H9 (cell line): Measurements from ENCODE around the gene TRIO. TPM values are rescaled to one million over a fixed set of nuclear protein-coding genes. Genes with fewer than 3 reads are reported as not detected.
A peak's percentile ranks its signal among the peaks of the same experiment; 100 is the strongest.

Experiments
- DNase-seq: peaks from one replicate; pipeline ENCODE4 v3.0.0-alpha.2; 2017
- H2AFZ ChIP-seq: one replicate; pipeline ENCODE4 v1.6.1; 2013; ENCODE audit warnings: mild to moderate bottlenecking, low read length, control low read depth, moderate library complexity
- H2AK5ac ChIP-seq: 2 replicates; pipeline ENCODE4 v1.6.1; 2013; ENCODE audit warnings: low read length, control low read depth, mixed read lengths; ENCODE audit not compliant: insufficient read length
- H2BK120ac ChIP-seq: one replicate; pipeline ENCODE4 v1.6.1; 2013; ENCODE audit warnings: low read depth, mild to moderate bottlenecking, low read length, control low read depth, inconsistent platforms; ENCODE audit not compliant: poor library complexity, severe bottlenecking
- H2BK12ac ChIP-seq: 2 replicates; pipeline ENCODE4 v1.6.1; 2013; ENCODE audit warnings: low read length, control low read depth, mixed read lengths, low read depth; ENCODE audit not compliant: insufficient read length
- H2BK15ac ChIP-seq: 2 replicates; pipeline ENCODE4 v1.6.1; 2013; ENCODE audit warnings: low read depth, low read length, control low read depth
- H2BK20ac ChIP-seq: one replicate; pipeline ENCODE4 v1.6.1; 2013; ENCODE audit warnings: low read depth, mild to moderate bottlenecking, low read length, control low read depth, inconsistent platforms; ENCODE audit not compliant: poor library complexity, severe bottlenecking
- H2BK5ac ChIP-seq: 2 replicates; pipeline ENCODE4 v1.6.1; 2013; ENCODE audit warnings: low read length, control low read depth, mixed read lengths; ENCODE audit not compliant: insufficient read length
- H3K14ac ChIP-seq: 2 replicates; pipeline ENCODE4 v1.6.1; 2013; ENCODE audit warnings: low read length, control low read depth; ENCODE audit not compliant: insufficient read depth
- H3K18ac ChIP-seq: 2 replicates; pipeline ENCODE4 v1.6.1; 2013; ENCODE audit warnings: low read depth, mild to moderate bottlenecking, mixed read lengths, low read length, control low read depth; ENCODE audit not compliant: insufficient read length
- H3K23ac ChIP-seq: 2 replicates; pipeline ENCODE4 v1.6.1; 2013; ENCODE audit warnings: low read length, control low read depth, mixed read lengths, low read depth; ENCODE audit not compliant: insufficient read length
- H3K23me2 ChIP-seq: 2 replicates; pipeline ENCODE4 v1.6.1; 2013; ENCODE audit warnings: low read depth, mild to moderate bottlenecking, mixed read lengths, low read length, control low read depth; ENCODE audit not compliant: insufficient read length, poor library complexity, severe bottlenecking
- H3K27ac ChIP-seq: 2 replicates; pipeline ENCODE4 v1.5.1; 2013; ENCODE audit warnings: low read length, control low read depth, mixed read lengths, low read depth; ENCODE audit not compliant: insufficient read length
- H3K27me3 ChIP-seq: 2 replicates; pipeline ENCODE4 v1.6.1; 2013; ENCODE audit warnings: low read length, control low read depth, inconsistent platforms; ENCODE audit not compliant: insufficient read depth
- H3K4ac ChIP-seq: 2 replicates; pipeline ENCODE4 v1.6.1; 2013; ENCODE audit warnings: low read depth, mild to moderate bottlenecking, control low read depth, inconsistent platforms, low read length, moderate library complexity
- H3K4me1 ChIP-seq: 2 replicates; pipeline ENCODE4 v1.6.1; 2013; ENCODE audit warnings: low read length, control low read depth, inconsistent platforms; ENCODE audit not compliant: insufficient read depth
- H3K4me2 ChIP-seq: 2 replicates; pipeline ENCODE4 v1.6.1; 2013; ENCODE audit warnings: low read length, control low read depth, mixed read lengths; ENCODE audit not compliant: insufficient read length, insufficient read depth
- H3K56ac ChIP-seq: 2 replicates; pipeline ENCODE4 v1.6.1; 2013; ENCODE audit warnings: low read depth, mild to moderate bottlenecking, mixed read lengths, low read length, control low read depth; ENCODE audit not compliant: insufficient read length
- H3K79me1 ChIP-seq: 2 replicates; pipeline ENCODE4 v1.6.1; 2013; ENCODE audit warnings: low read depth, mild to moderate bottlenecking, moderate library complexity, low read length, control low read depth, inconsistent platforms; ENCODE audit not compliant: insufficient read depth, poor library complexity, severe bottlenecking
- H3K79me2 ChIP-seq: 2 replicates; pipeline ENCODE4 v1.6.1; 2013; ENCODE audit warnings: low read length, control low read depth, inconsistent platforms; ENCODE audit not compliant: insufficient read depth
- H3K9ac ChIP-seq: 2 replicates; pipeline ENCODE4 v1.6.1; 2013; ENCODE audit warnings: low read length, control low read depth, mixed read lengths; ENCODE audit not compliant: insufficient read length; ENCODE audit errors: extremely low read depth
- H3K9me3 ChIP-seq: one replicate; pipeline ENCODE4 v1.6.1; 2013; ENCODE audit warnings: low read depth, low read length, inconsistent platforms; ENCODE audit not compliant: control insufficient read depth
- H3T11ph ChIP-seq: one replicate; pipeline ENCODE4 v1.6.1; 2013; ENCODE audit warnings: mild to moderate bottlenecking, low read length, control low read depth, inconsistent platforms
- H4K20me1 ChIP-seq: one replicate; pipeline ENCODE4 v1.6.1; 2013; ENCODE audit not compliant: control insufficient read depth, insufficient read length, insufficient read depth
- H4K5ac ChIP-seq: 2 replicates; pipeline ENCODE4 v1.6.1; 2013; ENCODE audit warnings: low read depth, mild to moderate bottlenecking, mixed read lengths, low read length, control low read depth; ENCODE audit not compliant: insufficient read length
- H4K8ac ChIP-seq: replicated peaks from 2 replicates; pipeline ENCODE4 v1.6.1; 2013; ENCODE audit warnings: low read length, control low read depth, mixed read lengths, low read depth; ENCODE audit not compliant: insufficient read length
- H4K91ac ChIP-seq: 2 replicates; pipeline ENCODE4 v1.6.1; 2013; ENCODE audit warnings: low read depth, mild to moderate bottlenecking, moderate library complexity, mixed read lengths, low read length, control low read depth; ENCODE audit not compliant: insufficient read length
- H3K27ac Mint-ChIP-seq, 3 experiments: 2 replicates in 2 of 3; 3 replicates in 1 of 3; pipeline ENCODE4 v1.8.0; 2020 to 2021; ENCODE audit warnings: mixed read lengths in 3 of 3, mild to moderate bottlenecking in 1 of 3, moderate library complexity in 1 of 3
- H3K27me3 Mint-ChIP-seq: 2 replicates; pipeline ENCODE4 v1.8.0; 2021; ENCODE audit warnings: low read depth, mild to moderate bottlenecking, moderate library complexity, mixed read lengths
- H3K36me3 Mint-ChIP-seq, 3 experiments: 2 replicates in 2 of 3; 3 replicates in 1 of 3; pipeline ENCODE4 v1.8.0; 2020 to 2021; ENCODE audit warnings: low read depth in 3 of 3, mixed read lengths in 3 of 3; ENCODE audit not compliant: insufficient read depth in 1 of 3
- H3K4me1 Mint-ChIP-seq, 2 experiments: 2 replicates each; pipeline ENCODE4 v1.8.0; 2020; ENCODE audit warnings: mixed read lengths in 2 of 2
- H3K4me3 Mint-ChIP-seq, 2 experiments: 2 replicates in 1 of 2; 3 replicates in 1 of 2; pipeline ENCODE4 v1.8.0; 2020 to 2021; ENCODE audit warnings: mild to moderate bottlenecking in 2 of 2, mixed read lengths in 2 of 2, moderate library complexity in 1 of 2
- H3K9me3 Mint-ChIP-seq, 2 experiments: 2 replicates in 1 of 2; 3 replicates in 1 of 2; pipeline ENCODE4 v1.8.0; 2020; ENCODE audit warnings: mild to moderate bottlenecking in 2 of 2, mixed read lengths in 2 of 2, moderate library complexity in 1 of 2
- WGBS: extraction: QIAGEN DNeasy Blood & Tissue Kit; methylation state at CpG from one replicate; pipeline ENCODE4 v1.1.7; 2013; ENCODE audit warnings: missing lambda C conversion rate, low lambda C conversion rate, mixed read lengths; ENCODE audit not compliant: insufficient read length; ENCODE audit errors: extremely low coverage; 5-methylcytosine and 5-hydroxymethylcytosine counted together
- total RNA-seq: library from RNA; stranded (reverse); gene quantifications from 2 replicates; pipeline ENCODE4 v1.2.1, GENCODE V29; 2021
- TF ChIP-seq, protein P1 (sequence below): fragments of 200-600 bp; sonication (generic); conservative IDR thresholded peaks from 3 replicates; pipeline ENCODE4 v1.8.0; 2021; ENCODE audit warnings: antibody characterized with exemption, mild to moderate bottlenecking

Gene TRIO
- total RNA-seq, 1 experiment from 2014 or later = 87.8 TPM

DNA sequence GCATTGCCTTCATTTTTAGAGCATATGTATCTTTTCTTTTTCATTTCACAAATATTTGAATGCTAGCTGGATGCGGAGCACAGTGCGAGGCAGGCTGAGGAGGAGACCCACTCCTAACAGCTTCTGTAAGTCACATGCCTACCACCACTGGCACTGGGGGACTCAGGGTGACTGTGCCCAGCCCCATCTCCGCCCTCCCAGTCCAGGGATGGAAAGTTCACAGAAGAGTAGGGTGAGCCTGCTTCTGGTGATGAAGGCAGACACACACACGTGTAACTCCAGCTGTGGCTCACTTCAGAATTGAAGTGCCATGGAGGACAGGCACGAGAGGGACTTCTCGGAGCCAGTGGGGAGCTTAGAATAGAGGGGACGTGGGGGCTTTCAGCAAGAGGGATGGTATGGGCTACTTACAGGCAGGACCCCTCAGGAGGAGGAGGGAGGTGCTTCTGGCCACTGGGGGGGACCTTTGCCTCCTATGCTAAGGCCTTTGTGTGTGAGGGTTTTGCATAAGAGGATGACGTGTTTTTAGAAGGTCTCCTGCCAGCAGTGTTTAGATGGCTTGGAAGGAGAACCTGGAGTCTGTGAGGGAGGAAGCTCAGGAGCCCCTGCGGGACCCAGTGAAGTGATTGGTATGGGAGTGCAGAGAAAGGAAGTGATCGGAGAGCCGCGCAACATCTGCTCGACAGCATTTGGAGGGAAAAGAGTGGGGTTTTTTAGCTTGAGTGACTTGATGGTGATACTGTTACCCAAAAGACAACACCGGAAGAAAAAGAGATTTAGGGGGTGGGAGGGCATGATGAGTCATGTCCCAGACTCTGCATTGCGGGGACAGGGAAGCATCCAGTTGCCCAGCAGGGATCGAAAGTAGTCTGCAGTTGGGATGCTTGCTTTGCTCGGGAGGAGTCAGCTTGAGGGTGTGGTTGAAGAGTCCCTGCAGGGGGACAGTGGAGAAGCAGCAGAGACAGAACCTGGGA is 274.9 kb downstream of the TRIO start:
- Histone ChIP-seq H4K91ac (no peak overlapping the region), H3K4me2 (no peak overlapping the region), H3K27me3 (no peaks in the 10 kb centered on the region), H4K8ac (no peak overlapping the region), H2AK5ac (no peak overlapping the region), H2BK20ac (no peak overlapping the region), H3K4ac (no peak overlapping the region), H3K56ac (no peak overlapping the region), H3K9ac (no peak overlapping the region), H3T11ph (no peak overlapping the region), H2BK12ac (no peak overlapping the region), H3K27ac (no peak overlapping the region), H4K20me1 (no peaks in the 10 kb centered on the region), H3K79me1 (no peaks in the 10 kb centered on the region), H3K79me2 (no peaks in the 10 kb centered on the region), H3K18ac (no peak overlapping the region), H3K23ac (no peak overlapping the region), H2BK15ac (no peak overlapping the region), H3K14ac (no peak overlapping the region), H3K4me1 (peaks cover 7% of the 10 kb centered on the region; the same call in 1 of the 2 replicates), H3K23me2 (no peaks in the 10 kb centered on the region), H3K9me3 (no peaks in the 10 kb centered on the region), H2BK5ac (no peak overlapping the region), H4K5ac (no peak overlapping the region), H2BK120ac (no peak overlapping the region), H2AFZ (no peak overlapping the region)
- DNase-seq = no peak
- no peaks in the 10 kb centered on the region for H3K27me3 Mint-ChIP-seq
- no CpG with 5 or more reads among the region's 17 CpGs for WGBS
- H3K9me3 Mint-ChIP-seq = no peaks in the 10 kb centered on the region
- peaks cover 47 to 55% of the 10 kb centered on the region in 2 experiments for H3K4me1 Mint-ChIP-seq
- peaks cover 23 to 60% (median 56%) of the 10 kb centered on the region in 3 experiments; a peak in 6 of 7 replicates for H3K36me3 Mint-ChIP-seq
- peak overlapping the region; percentile 81 to 92 (median 85) for H3K27ac Mint-ChIP-seq
- TF ChIP-seq, protein P1, sequence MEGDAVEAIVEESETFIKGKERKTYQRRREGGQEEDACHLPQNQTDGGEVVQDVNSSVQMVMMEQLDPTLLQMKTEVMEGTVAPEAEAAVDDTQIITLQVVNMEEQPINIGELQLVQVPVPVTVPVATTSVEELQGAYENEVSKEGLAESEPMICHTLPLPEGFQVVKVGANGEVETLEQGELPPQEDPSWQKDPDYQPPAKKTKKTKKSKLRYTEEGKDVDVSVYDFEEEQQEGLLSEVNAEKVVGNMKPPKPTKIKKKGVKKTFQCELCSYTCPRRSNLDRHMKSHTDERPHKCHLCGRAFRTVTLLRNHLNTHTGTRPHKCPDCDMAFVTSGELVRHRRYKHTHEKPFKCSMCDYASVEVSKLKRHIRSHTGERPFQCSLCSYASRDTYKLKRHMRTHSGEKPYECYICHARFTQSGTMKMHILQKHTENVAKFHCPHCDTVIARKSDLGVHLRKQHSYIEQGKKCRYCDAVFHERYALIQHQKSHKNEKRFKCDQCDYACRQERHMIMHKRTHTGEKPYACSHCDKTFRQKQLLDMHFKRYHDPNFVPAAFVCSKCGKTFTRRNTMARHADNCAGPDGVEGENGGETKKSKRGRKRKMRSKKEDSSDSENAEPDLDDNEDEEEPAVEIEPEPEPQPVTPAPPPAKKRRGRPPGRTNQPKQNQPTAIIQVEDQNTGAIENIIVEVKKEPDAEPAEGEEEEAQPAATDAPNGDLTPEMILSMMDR = no peak
- no peak overlapping the region for H3K4me3 Mint-ChIP-seq
